HG03565 (cell line): ENCODE data around the gene FOXN3.
"Not testable (repeated sequence)": the region's sequence is repeated elsewhere in the genome, so short reads cannot be mapped to it uniquely, and the experiment has no call there.

ENCODE experiments used
- ATAC-seq: cut with Tn5 transposase; IDR thresholded peaks from one replicate; pipeline ENCODE4 v1.9.1; 2021; ENCODE audit warnings: mild to moderate bottlenecking, moderate library complexity; ENCODE audit not compliant: unreplicated experiment

FOXN3 gene

DNA sequence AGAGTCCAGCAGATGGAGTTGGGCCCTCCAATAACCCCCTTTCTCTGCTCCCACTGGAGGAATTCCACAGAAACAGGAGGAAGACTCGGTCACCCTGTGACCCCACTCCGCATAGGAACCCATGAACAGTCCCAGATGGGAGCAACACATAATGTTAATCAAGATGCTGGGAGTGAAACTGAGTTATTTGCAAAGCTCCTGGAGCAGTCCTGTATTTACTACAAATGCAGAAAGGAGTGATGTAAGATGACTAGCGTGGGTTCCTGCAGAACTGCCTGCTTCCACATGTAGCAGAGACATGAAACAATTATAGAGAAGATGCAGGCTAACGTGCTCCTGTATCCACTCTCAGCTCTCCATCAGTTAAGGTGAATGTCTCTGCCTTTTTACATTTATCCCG is 274.7 kb downstream of the FOXN3 start:
- no peak for ATAC-seq

DNA sequence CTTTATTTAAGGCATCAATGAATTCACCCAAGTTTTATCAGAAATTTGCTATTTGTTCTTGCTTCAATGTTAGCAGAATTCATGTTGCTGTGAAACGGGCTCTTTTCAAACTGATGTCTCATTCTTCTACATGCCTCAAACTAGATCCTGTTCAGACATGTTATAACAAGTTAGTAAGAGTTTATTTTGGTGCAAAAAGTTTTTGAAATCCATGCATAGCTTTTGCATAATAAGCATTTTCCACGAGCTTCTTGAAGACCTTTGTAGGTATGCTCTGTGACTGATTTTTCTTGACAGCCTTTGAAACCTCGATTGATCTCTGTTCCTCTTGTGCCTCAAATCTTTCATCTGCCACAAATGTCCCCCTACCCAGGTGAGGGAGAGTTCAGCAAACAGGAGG is 275.2 kb downstream of the FOXN3 start:
- no peak for ATAC-seq

DNA sequence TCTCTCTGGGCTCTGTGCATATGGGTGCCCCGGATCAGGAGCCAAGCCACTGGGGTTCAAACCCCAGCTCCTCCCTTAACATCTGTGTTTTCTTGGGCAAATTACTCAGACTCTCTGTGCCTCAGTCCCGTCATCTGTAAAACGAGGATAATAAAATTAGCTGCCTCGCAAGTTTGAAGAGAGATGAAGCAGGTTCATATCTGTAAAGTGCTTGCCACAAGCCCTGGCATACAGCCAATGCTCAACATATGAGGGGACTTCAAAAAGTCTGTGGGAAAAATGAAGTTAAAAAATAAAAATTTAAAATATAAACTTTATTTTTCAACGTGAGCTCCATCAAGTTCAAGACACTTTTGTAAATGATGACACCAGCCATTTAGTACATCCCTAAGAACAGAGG is 276.7 kb downstream of the FOXN3 start:
- ATAC-seq: no peak

DNA sequence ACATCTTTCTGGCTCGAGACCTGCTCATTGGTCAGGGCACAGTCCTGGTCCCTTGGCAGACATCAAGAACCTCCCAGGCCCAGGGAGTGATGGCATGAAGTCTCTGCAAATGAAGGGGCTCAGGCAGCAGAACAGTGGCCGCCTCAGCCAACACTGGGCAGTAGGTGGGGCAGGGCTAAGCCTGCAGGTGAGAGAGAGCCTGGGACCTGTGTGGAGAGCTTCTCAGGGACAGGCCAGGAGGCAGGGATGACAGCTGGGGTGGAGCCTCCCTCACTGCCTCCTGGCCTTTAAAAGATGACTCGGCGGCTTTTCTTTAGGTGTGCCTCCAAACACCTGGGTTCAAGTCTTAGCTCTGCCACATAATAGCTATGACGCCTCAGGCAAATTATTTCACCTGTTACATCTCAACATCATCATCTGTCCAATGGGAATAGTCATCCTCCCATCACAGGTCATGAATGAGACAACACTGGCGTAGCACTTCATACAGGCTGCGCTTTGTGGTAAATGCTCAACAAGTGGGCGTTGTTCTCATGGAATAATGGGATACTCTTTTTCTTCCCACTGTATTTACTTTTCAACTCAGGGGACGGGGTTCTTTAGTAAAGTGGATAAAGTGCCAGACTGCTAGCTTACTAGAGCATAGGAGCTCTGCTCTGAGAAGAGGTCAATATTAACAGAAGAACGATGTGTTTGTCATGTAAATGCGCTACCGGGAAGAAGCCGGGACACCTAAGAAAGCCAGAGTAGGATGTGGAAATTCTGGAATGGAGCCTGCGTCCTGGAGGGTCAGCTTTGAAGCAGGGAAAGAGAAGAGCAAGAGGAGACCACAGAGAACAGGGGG is 277.4 kb downstream of the FOXN3 start:
- ATAC-seq: no peak

DNA sequence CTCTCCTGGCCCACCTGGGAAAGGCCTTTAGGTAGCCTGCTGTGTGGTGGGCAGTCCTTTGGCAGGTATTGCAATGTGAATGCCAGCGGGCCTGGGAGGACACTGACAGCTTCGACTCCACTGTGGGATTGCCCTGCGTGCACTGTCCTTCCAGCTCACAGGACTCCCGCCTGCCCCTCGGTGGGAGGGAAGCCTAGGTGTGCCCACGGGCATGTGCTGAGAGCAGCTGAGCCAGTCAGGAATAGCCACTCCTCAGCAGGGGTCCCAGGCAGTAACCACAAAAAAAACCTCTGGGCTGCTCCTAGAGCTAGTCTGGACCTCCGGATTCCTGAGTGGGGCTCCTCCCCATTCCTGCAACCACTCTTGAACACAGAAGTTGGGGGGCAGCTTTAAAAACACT is 278.2 kb downstream of the FOXN3 start:
- ATAC-seq: no peak

DNA sequence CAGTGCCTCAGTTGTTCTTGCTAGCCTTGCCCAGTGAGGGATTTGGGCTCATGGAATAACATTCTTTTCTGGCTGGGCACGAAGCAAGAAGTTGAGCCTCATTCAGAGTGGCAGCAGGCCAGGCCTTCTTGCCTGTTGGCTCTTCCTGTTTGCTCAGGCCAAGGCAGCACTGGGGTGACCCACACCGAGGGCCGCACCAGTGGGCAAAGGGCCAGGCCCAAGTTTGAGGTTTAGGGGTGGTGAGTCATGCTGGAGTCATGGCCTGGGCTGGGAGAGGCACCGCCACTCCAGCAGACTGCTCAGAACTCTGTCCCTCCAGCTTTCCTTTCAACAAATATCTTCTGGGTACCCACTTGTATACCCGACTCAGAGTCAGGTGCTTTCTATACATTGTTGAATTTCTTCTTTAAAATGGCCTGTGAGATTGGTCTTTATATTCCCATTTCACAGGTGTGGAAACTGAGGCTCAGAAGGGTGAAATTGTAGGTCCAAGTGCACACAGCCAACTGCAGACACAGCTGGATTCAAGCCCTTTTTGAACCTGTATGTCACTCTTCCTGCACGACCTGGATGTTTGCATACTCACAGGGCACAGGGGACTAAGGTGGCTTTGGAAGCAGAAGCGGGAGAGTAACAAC is 279.4 kb downstream of the FOXN3 start:
- no peak for ATAC-seq

DNA sequence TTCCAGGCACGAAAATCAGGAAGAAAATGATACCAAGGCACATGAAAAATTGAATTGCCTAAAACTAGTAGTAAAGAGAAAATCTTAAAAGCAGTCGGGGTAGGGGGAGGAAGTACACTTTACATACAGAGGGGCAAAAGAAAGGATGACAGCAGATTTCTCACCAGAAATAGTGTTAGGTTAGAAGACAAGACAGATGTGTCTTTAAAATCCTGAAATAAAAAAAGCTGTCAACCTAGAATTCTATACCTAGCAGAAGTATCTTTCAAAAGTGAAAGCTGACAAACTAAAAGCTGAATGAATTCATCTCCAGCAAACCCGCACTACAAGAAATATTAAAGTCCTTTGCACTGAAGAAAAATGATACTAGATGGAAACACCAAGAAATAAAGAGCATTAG is 280.4 kb downstream of the FOXN3 start:
- no peak for ATAC-seq

DNA sequence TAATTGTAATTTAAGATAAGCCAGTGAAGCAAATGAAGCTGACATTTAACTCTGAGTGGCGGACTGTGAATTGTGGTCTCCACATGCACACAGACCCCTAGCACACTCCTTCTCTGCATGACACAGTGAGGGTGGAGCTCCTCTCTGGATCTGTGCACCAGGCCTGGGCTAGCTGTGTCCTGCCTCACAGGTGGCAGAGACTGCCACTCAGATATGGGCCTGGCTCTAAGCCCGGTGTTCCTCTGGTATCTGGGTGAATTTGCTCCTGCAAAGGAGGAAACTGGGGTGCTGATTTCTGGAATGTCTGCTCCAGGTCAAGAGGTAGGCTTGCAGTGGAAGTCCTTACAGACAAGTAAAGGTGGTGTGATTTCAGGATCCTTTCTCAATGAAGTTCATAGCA is 282.4 kb downstream of the FOXN3 start:
- ATAC-seq: no peak

DNA sequence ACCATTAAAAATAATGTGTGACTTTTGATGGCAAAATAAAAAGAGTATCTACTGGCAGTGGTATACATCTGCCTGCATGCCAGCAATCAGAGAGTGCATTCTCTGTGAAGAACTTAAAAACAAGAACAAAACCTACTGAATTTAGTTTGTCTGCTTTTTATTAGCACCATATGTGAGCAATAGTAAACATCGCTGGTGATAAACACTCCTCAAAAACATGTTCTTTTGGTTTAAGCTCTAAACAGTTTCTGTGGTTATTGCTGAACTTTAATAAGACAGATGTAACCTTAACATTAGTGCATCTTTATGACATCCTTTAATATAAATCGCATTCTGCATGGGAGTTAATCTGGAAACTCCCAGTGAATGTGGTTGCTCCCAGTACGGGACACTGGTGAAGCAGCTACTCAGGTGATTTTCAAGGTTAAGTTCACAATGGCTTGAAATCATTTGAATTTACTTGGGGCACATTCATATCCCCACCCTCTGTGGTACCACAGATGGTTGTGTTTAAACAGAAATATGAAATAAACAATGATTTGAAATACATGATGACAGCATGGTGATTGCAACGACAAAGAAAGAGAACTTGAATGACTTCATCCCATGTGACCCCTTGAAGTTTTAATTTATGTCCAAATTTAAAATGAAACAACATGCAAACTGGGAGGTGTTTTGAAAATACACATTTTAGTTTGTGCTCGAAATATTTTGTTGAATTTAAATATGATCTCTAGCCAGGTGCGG is 285.9 kb downstream of the FOXN3 start:
- ATAC-seq: no peak

DNA sequence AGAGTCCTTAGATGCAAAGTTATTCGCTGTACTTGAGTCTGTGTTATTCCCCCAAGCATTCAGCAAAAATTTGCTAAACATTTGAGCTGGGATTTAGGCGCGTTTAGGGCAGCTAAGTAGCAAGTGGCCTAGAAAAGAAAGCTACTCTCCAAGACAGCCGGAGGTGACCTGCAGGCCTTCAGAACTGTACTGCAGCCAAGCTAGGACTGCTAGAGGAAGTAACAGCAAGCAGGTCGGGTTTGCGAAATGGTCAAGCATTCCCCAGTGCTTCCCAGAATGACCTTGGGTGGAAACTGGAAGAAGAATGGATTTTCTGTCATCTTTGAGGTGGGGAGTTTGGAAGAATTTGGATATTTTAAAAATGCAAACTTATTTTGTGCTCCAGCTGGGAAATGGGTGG is 287.5 kb downstream of the FOXN3 start:
- no peak for ATAC-seq

DNA sequence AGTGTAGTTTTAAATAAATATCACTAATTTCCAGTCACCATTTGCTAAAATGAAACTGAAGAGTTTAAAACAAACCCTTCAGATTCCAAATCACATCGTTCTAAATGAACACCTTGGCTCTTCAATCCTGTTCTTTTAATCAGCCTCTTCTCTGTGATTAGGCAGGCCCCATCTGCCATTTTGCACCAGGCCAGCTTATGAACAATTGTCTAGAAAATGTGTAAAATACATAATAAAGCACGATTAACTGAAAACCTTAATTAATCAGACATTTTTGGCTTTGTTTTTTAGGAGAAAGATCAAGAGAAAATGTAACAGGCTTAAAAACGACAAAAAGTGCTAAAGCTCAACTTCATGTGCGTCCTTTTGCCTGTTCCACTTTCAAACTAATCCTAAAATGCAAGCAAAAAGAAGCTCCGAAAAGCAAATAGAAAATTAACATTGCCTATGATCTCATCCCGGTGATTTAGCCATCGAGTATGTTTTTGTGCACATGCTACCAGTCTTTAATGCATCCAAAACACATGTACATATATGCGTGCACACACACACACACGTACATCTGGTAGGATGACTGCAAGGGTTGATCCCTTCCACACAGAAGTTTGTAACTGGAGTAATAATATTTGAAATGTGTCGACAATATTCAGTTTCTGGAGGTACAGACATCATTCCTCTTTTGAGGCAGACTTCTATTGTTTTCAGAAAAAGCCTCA is 288.6 kb downstream of the FOXN3 start:
- no peak for ATAC-seq

DNA sequence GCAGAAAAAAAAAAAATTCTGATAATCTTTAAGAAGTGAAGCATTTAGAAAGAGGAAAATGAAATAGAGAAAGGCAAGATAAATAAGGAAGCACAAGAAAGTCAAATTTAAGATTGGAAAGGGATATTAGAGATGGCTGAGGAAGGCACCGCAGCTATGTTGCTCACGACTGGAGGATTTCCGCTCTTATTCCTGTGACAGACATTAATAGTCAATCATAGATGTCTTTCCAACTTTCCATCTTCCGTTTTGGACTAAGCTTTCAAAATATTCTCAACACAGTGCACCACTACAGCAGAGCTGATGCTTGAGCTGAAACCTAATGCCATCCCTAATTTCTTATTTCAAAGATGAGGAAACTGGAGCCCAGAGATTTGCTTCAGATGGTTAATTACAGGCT is 290.6 kb downstream of the FOXN3 start:
- ATAC-seq: no peak

DNA sequence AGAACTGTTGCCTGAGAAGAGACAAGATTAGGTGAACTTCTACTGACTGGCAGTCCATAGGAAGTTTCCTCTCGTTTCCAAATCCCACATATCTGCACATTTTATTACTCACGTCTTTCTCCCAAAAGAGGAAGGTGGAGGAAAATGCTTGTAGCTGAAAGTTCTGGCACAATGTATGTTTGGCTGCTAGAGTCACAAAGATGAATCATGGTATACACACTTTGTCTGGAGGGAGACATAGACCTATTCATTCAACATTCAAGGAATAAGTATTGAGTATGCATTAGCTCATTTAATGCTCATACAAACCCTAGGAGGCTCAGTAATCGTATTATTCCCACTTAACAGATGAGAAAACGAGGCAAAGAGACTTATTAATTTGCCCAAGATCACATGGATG is 291.8 kb downstream of the FOXN3 start:
- ATAC-seq: no peak

DNA sequence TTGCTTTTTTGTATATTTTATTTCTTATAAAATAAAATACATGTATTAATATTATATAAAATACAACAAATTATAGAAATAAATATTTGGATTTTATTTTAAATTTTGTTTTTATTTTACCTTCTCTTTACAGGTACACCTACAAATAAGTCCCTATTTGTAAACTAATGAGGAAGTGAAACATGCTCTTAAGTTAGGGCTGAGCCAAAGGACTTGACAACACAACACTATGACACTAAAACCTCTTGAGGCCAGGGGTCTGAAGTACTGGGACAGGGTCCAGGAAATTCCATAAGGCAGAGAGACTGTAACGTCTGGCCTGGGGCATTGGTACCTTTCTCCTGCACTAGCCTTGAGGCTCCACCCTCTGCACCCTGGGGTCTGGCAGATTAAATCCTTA is 293.2 kb downstream of the FOXN3 start:
- no peak for ATAC-seq

DNA sequence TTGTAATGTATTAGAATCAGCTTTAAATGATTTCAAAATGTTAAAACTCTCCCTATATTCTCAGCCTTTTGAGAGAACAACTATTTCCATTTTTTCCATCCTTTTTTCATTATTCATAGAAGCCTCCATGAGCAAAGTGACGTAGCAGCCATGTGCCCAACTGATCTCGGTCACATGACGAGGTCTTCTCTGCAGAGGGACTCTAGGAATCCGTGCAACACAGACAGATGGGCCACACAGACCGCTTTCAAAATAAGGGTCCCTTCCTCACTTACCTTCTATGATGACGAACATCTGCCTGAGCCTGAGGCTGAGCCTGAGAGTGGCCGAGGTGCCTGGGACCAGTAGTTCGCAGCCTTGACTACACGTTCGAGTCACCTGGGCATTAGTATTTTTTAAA is 293.8 kb downstream of the FOXN3 start:
- no peak for ATAC-seq

DNA sequence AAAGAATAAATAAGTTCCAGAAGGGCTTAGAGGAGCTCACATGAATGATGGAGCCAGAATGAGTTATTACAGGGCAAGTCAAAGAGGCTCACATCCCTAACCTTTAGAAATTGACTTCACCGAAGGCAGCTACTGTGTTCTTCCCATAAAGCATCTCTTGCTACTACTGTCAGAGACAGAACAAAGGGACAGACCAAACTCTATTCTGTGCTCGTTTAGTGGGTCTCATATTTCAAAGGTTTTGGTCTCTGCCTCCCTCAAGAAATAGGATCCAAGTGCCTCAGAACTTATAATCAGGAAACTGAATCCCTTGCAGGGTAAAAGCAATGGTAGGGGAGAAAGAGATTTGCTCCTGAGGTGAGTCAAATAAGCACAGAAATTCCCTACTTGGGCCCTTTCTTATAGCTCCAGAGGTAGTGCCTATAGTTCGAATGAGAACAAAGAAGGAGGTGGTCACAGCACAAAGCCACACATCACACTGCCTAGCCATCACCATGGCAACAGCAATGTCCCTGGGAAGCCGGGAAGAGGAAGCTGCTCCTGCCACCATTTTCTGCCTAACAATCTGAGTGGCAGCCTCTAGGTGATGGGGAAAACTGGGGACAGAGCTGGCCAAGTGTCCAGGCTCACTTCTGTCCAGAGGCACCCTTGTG is 294.9 kb downstream of the FOXN3 start:
- ATAC-seq: no peak

DNA sequence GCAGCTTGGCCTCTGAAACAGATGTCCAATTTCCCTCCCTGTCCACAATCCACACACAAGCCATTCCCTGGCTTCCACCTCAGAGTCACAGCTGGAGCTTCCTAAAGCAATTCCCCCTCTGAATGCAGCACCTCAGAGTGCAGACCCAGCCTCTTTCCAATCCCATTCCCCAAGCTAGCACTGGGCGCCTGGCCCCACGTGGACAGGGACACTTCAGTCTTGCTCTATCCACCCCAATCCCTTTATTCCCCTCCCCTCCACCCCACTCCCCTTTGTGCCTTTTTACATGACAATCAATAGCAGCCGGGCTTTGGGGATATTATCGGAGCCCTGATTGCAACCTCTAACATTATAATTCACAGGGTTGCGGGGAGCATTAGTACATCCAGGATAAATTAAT is 300.0 kb downstream of the FOXN3 start:
- no peak for ATAC-seq

DNA sequence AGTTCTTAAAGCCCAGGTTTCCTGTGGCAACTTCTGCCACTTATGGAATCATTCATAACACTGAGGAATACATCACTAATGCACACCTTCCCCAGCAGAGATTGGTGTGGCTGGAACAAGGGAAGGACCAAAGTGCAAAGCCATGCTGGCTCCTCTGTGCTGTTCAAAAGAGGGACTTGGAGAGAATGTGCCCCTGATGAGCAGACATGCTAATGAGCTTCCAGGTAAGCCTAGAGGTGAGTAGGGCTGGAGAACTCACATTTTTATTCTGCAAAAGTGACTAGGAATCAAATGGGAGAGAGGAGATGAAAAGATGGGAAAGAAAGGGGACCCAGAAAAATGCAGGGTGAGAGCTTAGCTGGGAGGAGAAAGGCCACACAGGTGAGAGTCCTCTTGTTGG is 302.9 kb downstream of the FOXN3 start:
- no peak for ATAC-seq

DNA sequence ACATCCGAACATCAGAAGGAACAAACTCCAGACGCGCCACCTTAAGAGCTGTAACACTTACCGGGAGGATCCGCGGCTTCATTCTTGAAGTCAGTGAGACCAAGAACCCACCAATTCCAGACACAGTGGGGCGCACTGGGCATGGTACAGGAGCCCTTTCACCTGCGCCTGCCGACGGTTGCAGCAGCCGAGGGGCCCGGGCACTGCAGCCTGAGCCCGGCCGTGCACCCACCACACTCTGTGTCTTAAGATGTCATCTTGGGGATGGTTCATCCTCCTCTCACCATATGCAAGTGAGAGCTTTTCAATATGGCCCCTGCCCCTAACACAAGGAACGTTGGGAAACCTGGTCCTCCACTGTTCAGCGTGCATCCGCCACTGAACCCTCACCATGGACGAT is 304.3 kb downstream of the FOXN3 start:
- ATAC-seq: no peak

DNA sequence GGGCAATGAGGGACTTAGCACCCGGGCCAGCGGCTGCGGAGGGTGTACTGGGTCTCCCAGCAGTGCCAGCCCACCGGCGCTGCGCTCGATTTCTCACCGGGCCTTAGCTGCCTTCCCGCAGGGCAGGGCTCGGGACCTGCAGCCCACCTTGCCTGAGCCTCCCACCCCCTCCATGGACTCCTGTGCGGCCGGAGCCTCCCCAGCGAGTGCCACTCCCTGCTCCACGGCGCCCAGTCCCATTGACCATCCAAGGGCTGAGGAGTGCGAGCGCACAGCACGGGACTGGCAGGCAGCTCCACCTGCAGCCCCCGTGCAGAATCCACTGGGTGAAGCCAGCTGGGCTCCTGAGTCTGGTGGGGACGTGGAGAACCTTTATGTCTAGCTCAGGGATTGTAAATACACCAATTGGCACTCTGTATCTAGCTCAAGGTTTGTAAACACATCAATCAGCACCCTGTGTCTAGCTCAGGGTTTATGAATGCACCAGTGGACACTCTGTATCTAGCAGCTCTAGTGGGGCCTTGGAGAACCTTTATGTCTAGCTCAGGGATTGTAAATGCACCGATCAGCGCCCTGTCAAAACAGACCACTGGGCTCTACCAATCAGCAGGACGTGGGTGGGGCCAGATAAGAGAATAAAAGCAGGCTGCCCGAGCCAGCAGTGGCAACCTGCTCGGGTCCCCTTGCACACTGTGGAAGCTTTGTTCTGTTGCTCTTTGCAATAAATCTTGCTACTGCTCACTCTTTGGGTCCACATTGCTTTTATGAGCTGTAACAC is 305.1 kb downstream of the FOXN3 start:
- not testable (repeated sequence) for ATAC-seq
